ENCODE results near the gene IL6. TPM values are rescaled to one million over a fixed set of nuclear protein-coding genes. Genes with fewer than 3 reads are reported as not detected.

The IL6 gene
- polyA plus RNA-seq, 2 donors: 0.22 to 0.44 TPM

DNA sequence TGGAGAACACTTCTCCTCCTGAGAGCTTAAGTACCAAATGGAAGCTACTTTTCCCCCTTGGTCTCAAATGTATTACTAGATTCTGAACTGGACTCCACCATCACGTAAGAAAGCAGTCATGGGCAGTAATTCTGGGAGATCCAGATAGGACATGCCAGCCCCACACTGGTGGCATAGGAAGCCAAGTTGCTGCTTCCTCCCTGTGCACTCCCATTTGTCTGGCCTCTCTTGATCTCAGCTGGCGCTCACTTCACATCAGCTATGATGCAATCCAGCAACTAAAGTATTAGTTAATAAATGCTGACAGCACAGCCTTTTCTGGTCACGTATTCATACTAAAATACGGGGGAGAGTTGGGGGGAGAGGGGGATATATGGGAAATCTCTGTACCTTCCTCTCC is 3.4 kb upstream of the IL6 start:
- 60 to 65% methylated on average over 4 of the region's 4 CpGs for WGBS, 2 donors
- Histone ChIP-seq H3K4me1 (ENCODE audit: control insufficient read depth in 2 of 2, insufficient read depth in 2 of 2, low read length in 1 of 2) (no peaks in the 10 kb centered on the region), H3K27ac (ENCODE audit: low read depth in 2 of 2, low read length in 1 of 2) (no peak overlapping the region), H3K4me3 (ENCODE audit: low read depth in 1 of 2, low read length in 2 of 2) (no peak overlapping the region), H3K27me3 (ENCODE audit: control insufficient read depth in 1 of 2, insufficient read depth in 2 of 2, low read length in 2 of 2) (no peaks in the 10 kb centered on the region), H3K9me3 (ENCODE audit: control insufficient read depth in 2 of 2, insufficient read depth in 1 of 2, low read depth in 1 of 2, low read length in 1 of 2) (no peaks in the 10 kb centered on the region), H3K36me3 (ENCODE audit: control insufficient read depth in 2 of 2, insufficient read depth in 2 of 2, low read length in 1 of 2) (no peaks in the 10 kb centered on the region)

GRCh38 chr7:22724861-22725260 is 2.1 kb upstream of the IL6 start:
- 44 to 61% methylated on average over 6 of the region's 6 CpGs for WGBS, 2 donors
- H3K4me3 ChIP-seq (ENCODE audit: low read depth in 1 of 2, low read length in 2 of 2): no peak overlapping the region

GRCh38 chr7:22725585-22725984 is 1.4 kb upstream of the IL6 start:
- H3K27ac ChIP-seq (ENCODE audit: low read depth in 2 of 2, low read length in 1 of 2): no peak overlapping the region
- no peaks in the 10 kb centered on the region for H3K4me1 ChIP-seq (ENCODE audit: control insufficient read depth in 2 of 2, insufficient read depth in 2 of 2, low read length in 1 of 2)
- no peak overlapping the region for H3K4me3 ChIP-seq (ENCODE audit: low read depth in 1 of 2, low read length in 2 of 2)
- no peaks in the 10 kb centered on the region for H3K9me3 ChIP-seq (ENCODE audit: control insufficient read depth in 2 of 2, insufficient read depth in 1 of 2, low read depth in 1 of 2, low read length in 1 of 2)
- H3K27me3 ChIP-seq (ENCODE audit: control insufficient read depth in 1 of 2, insufficient read depth in 2 of 2, low read length in 2 of 2): no peaks in the 10 kb centered on the region
- H3K36me3 ChIP-seq (ENCODE audit: control insufficient read depth in 2 of 2, insufficient read depth in 2 of 2, low read length in 1 of 2): no peaks in the 10 kb centered on the region
- WGBS, 2 donors: 61 to 70% methylated on average over 9 of the region's 9 CpGs

More at GRCh38 chr7:22724861-22725260, 2.1 kb upstream of the IL6 start:
- Histone ChIP-seq H3K27me3 (ENCODE audit: control insufficient read depth in 1 of 2, insufficient read depth in 2 of 2, low read length in 2 of 2) (no peaks in the 10 kb centered on the region), H3K27ac (ENCODE audit: low read depth in 2 of 2, low read length in 1 of 2) (no peak overlapping the region), H3K9me3 (ENCODE audit: control insufficient read depth in 2 of 2, insufficient read depth in 1 of 2, low read depth in 1 of 2, low read length in 1 of 2) (no peaks in the 10 kb centered on the region), H3K36me3 (ENCODE audit: control insufficient read depth in 2 of 2, insufficient read depth in 2 of 2, low read length in 1 of 2) (no peaks in the 10 kb centered on the region), H3K4me1 (ENCODE audit: control insufficient read depth in 2 of 2, insufficient read depth in 2 of 2, low read length in 1 of 2) (no peaks in the 10 kb centered on the region)

- H3K4me3 ChIP-seq (ENCODE audit: low read depth in 1 of 2, low read length in 2 of 2): no peak overlapping the region
- H3K9me3 ChIP-seq (ENCODE audit: control insufficient read depth in 2 of 2, insufficient read depth in 1 of 2, low read depth in 1 of 2, low read length in 1 of 2): no peaks in the 10 kb centered on the region
- peak overlapping the region; percentile 36 to 40 for H3K27ac ChIP-seq (ENCODE audit: low read depth in 2 of 2, low read length in 1 of 2)
- no peaks in the 10 kb centered on the region for H3K4me1 ChIP-seq (ENCODE audit: control insufficient read depth in 2 of 2, insufficient read depth in 2 of 2, low read length in 1 of 2)
- H3K36me3 ChIP-seq (ENCODE audit: control insufficient read depth in 2 of 2, insufficient read depth in 2 of 2, low read length in 1 of 2): no peaks in the 10 kb centered on the region
- WGBS, 2 donors: 8 to 10% methylated on average over 8 of the region's 8 CpGs
- H3K27me3 ChIP-seq (ENCODE audit: control insufficient read depth in 1 of 2, insufficient read depth in 2 of 2, low read length in 2 of 2): no peaks in the 10 kb centered on the region
Observed at GRCh38 chr7:22726345-22726906, 574 bp upstream of the IL6 start.

GRCh38 chr7:22727714-22728035 is 675 bp downstream of the IL6 start:
- WGBS, 2 donors: 59 to 61% methylated on average over 3 of the region's 3 CpGs
- H3K36me3 ChIP-seq (ENCODE audit: control insufficient read depth in 2 of 2, insufficient read depth in 2 of 2, low read length in 1 of 2): no peaks in the 10 kb centered on the region
- no peaks in the 10 kb centered on the region for H3K9me3 ChIP-seq (ENCODE audit: control insufficient read depth in 2 of 2, insufficient read depth in 1 of 2, low read depth in 1 of 2, low read length in 1 of 2)
- peak overlapping the region in 1 of 2 donors; percentile 18 for H3K4me3 ChIP-seq (ENCODE audit: low read depth in 1 of 2, low read length in 2 of 2)
- no peaks in the 10 kb centered on the region for H3K27me3 ChIP-seq (ENCODE audit: control insufficient read depth in 1 of 2, insufficient read depth in 2 of 2, low read length in 2 of 2)
- H3K27ac ChIP-seq (ENCODE audit: low read depth in 2 of 2, low read length in 1 of 2): peak overlapping the region in 1 of 2 donors; percentile 36
- H3K4me1 ChIP-seq (ENCODE audit: control insufficient read depth in 2 of 2, insufficient read depth in 2 of 2, low read length in 1 of 2): no peaks in the 10 kb centered on the region

GRCh38 chr7:22728401-22729029 is 1.5 kb downstream of the IL6 start:
- Histone ChIP-seq H3K4me3 (ENCODE audit: low read depth in 1 of 2, low read length in 2 of 2) (no peak overlapping the region), H3K9me3 (ENCODE audit: control insufficient read depth in 2 of 2, insufficient read depth in 1 of 2, low read depth in 1 of 2, low read length in 1 of 2) (no peaks in the 10 kb centered on the region), H3K27ac (ENCODE audit: low read depth in 2 of 2, low read length in 1 of 2) (no peak overlapping the region), H3K27me3 (ENCODE audit: control insufficient read depth in 1 of 2, insufficient read depth in 2 of 2, low read length in 2 of 2) (no peaks in the 10 kb centered on the region), H3K36me3 (ENCODE audit: control insufficient read depth in 2 of 2, insufficient read depth in 2 of 2, low read length in 1 of 2) (no peaks in the 10 kb centered on the region), H3K4me1 (ENCODE audit: control insufficient read depth in 2 of 2, insufficient read depth in 2 of 2, low read length in 1 of 2) (no peaks in the 10 kb centered on the region)
- WGBS, 2 donors: 88 to 100% methylated on average over 1 of the region's 1 CpG

DNA sequence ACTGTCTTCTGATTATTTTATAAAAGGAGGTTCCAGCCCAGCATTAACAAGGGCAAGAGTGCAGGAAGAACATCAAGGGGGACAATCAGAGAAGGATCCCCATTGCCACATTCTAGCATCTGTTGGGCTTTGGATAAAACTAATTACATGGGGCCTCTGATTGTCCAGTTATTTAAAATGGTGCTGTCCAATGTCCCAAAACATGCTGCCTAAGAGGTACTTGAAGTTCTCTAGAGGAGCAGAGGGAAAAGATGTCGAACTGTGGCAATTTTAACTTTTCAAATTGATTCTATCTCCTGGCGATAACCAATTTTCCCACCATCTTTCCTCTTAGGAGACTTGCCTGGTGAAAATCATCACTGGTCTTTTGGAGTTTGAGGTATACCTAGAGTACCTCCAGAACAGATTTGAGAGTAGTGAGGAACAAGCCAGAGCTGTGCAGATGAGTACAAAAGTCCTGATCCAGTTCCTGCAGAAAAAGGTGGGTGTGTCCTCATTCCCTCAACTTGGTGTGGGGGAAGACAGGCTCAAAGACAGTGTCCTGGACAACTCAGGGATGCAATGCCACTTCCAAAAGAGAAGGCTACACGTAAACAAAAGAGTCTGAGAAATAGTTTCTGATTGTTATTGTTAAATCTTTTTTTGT is 2.3 kb downstream of the IL6 start:
- Histone ChIP-seq H3K36me3 (ENCODE audit: control insufficient read depth in 2 of 2, insufficient read depth in 2 of 2, low read length in 1 of 2) (no peaks in the 10 kb centered on the region), H3K27me3 (ENCODE audit: control insufficient read depth in 1 of 2, insufficient read depth in 2 of 2, low read length in 2 of 2) (no peaks in the 10 kb centered on the region), H3K27ac (ENCODE audit: low read depth in 2 of 2, low read length in 1 of 2) (no peak overlapping the region), H3K9me3 (ENCODE audit: control insufficient read depth in 2 of 2, insufficient read depth in 1 of 2, low read depth in 1 of 2, low read length in 1 of 2) (no peaks in the 10 kb centered on the region), H3K4me3 (ENCODE audit: low read depth in 1 of 2, low read length in 2 of 2) (no peak overlapping the region), H3K4me1 (ENCODE audit: control insufficient read depth in 2 of 2, insufficient read depth in 2 of 2, low read length in 1 of 2) (no peaks in the 10 kb centered on the region)
- WGBS, 2 donors: 93 to 94% methylated on average over 3 of the region's 3 CpGs

- no peak overlapping the region for H3K27ac ChIP-seq (ENCODE audit: low read depth in 2 of 2, low read length in 1 of 2)
- whole genome bisulfite sequencing, 2 donors: 48 to 90% methylated on average over 2 of the region's 2 CpGs
- H3K4me1 ChIP-seq (ENCODE audit: control insufficient read depth in 2 of 2, insufficient read depth in 2 of 2, low read length in 1 of 2): no peaks in the 10 kb centered on the region
- no peak overlapping the region for H3K4me3 ChIP-seq (ENCODE audit: low read depth in 1 of 2, low read length in 2 of 2)
- H3K27me3 ChIP-seq (ENCODE audit: control insufficient read depth in 1 of 2, insufficient read depth in 2 of 2, low read length in 2 of 2): no peaks in the 10 kb centered on the region
- H3K9me3 ChIP-seq (ENCODE audit: control insufficient read depth in 2 of 2, insufficient read depth in 1 of 2, low read depth in 1 of 2, low read length in 1 of 2): no peaks in the 10 kb centered on the region
- H3K36me3 ChIP-seq (ENCODE audit: control insufficient read depth in 2 of 2, insufficient read depth in 2 of 2, low read length in 1 of 2): no peaks in the 10 kb centered on the region
Observed at GRCh38 chr7:22730066-22730710, 3.2 kb downstream of the IL6 start.

GRCh38 chr7:22730921-22731654 is 4.1 kb downstream of the IL6 start:
- Histone ChIP-seq H3K9me3 (ENCODE audit: control insufficient read depth in 2 of 2, insufficient read depth in 1 of 2, low read depth in 1 of 2, low read length in 1 of 2) (no peaks in the 10 kb centered on the region), H3K27me3 (ENCODE audit: control insufficient read depth in 1 of 2, insufficient read depth in 2 of 2, low read length in 2 of 2) (no peaks in the 10 kb centered on the region), H3K4me1 (ENCODE audit: control insufficient read depth in 2 of 2, insufficient read depth in 2 of 2, low read length in 1 of 2) (no peaks in the 10 kb centered on the region), H3K36me3 (ENCODE audit: control insufficient read depth in 2 of 2, insufficient read depth in 2 of 2, low read length in 1 of 2) (no peaks in the 10 kb centered on the region), H3K27ac (ENCODE audit: low read depth in 2 of 2, low read length in 1 of 2) (no peak overlapping the region), H3K4me3 (ENCODE audit: low read depth in 1 of 2, low read length in 2 of 2) (no peak overlapping the region)
- 56 to 73% methylated on average over 5 of the region's 5 CpGs for WGBS, 2 donors
